Chondrocyte (in vitro differentiated cells): Measurements from ENCODE around the gene ANO9. TPM values are rescaled to one million over a fixed set of nuclear protein-coding genes. Genes with fewer than 3 reads are reported as not detected.

Source experiments
- DNase-seq: peaks from one replicate; pipeline ENCODE4 v3.0.0; 2021; ENCODE audit warnings: mixed read lengths, low spot score
- H3K27ac Mint-ChIP-seq: one replicate; pipeline ENCODE4 v1.8.0; 2021; ENCODE audit warnings: mild to moderate bottlenecking, moderate library complexity, mixed read lengths; ENCODE audit not compliant: unreplicated experiment
- H3K27me3 Mint-ChIP-seq: 2 replicates; pipeline ENCODE4 v1.8.0; 2021; ENCODE audit warnings: low read depth, mixed read lengths
- H3K36me3 Mint-ChIP-seq: 2 replicates; pipeline ENCODE4 v1.8.0; 2021; ENCODE audit warnings: low read depth, mixed read lengths
- H3K4me1 Mint-ChIP-seq: 2 replicates; pipeline ENCODE4 v1.8.0; 2021; ENCODE audit warnings: low read depth, mild to moderate bottlenecking, mixed read lengths
- H3K4me3 Mint-ChIP-seq: one replicate; pipeline ENCODE4 v1.8.0; 2021; ENCODE audit warnings: mild to moderate bottlenecking, moderate library complexity, mixed read lengths; ENCODE audit not compliant: unreplicated experiment
- H3K9me3 Mint-ChIP-seq: 2 replicates; pipeline ENCODE4 v1.8.0; 2021; ENCODE audit warnings: low read depth, mixed read lengths
- CTCF ChIP-seq: fragments of 200-600 bp; sonication (generic); IDR thresholded peaks from 2 replicates; pipeline ENCODE4 v1.5.0; 2021; ENCODE audit warnings: antibody characterized with exemption, mild to moderate bottlenecking, moderate library complexity
- total RNA-seq: library from RNA; stranded (reverse); gene quantifications from 3 replicates; pipeline ENCODE4 v1.2.1, GENCODE V29; 2021

Gene ANO9
- total RNA-seq, 1 donor from 2014 or later, result not detected

GRCh38 chr11:433111-433510 is 8.7 kb downstream of the ANO9 start:
- TF ChIP-seq CTCF, result no peak
- no peak for DNase-seq
- Mint-ChIP-seq H3K9me3 (no peaks in the 10 kb centered on the region), H3K4me1 (no peaks in the 10 kb centered on the region), H3K27me3 (peaks cover 8% of the 10 kb centered on the region), H3K27ac (no peak overlapping the region), H3K36me3 (no peaks in the 10 kb centered on the region), H3K4me3 (no peak overlapping the region)

- peaks cover 9% of the 10 kb centered on the region for H3K27me3 Mint-ChIP-seq
- H3K4me3 Mint-ChIP-seq, result no peak overlapping the region
- no peak for TF ChIP-seq CTCF
- no peaks in the 10 kb centered on the region for H3K36me3 Mint-ChIP-seq
- H3K4me1 Mint-ChIP-seq, result no peaks in the 10 kb centered on the region
- DNase-seq, result no peak
- H3K9me3 Mint-ChIP-seq, result no peaks in the 10 kb centered on the region
- no peak overlapping the region for H3K27ac Mint-ChIP-seq
Measured at GRCh38 chr11:432501-433100, 9.2 kb downstream of the ANO9 start.

- no peaks in the 10 kb centered on the region for H3K9me3 Mint-ChIP-seq
- no peak overlapping the region for H3K4me3 Mint-ChIP-seq
- no peaks in the 10 kb centered on the region for H3K36me3 Mint-ChIP-seq
- TF ChIP-seq CTCF, result no peak
- H3K4me1 Mint-ChIP-seq, result no peaks in the 10 kb centered on the region
- no peak for DNase-seq
- H3K27me3 Mint-ChIP-seq, result peaks cover 11% of the 10 kb centered on the region
- H3K27ac Mint-ChIP-seq, result no peak overlapping the region
Measured at GRCh38 chr11:431921-432320, 9.9 kb downstream of the ANO9 start.

- Mint-ChIP-seq H3K36me3 (peaks cover 2% of the 10 kb centered on the region), H3K4me3 (no peak overlapping the region), H3K9me3 (peaks cover 4% of the 10 kb centered on the region), H3K27me3 (peaks cover 15% of the 10 kb centered on the region), H3K27ac (no peak overlapping the region), H3K4me1 (no peaks in the 10 kb centered on the region)
- DNase-seq, result no peak
- TF ChIP-seq CTCF, result no peak
Measured at GRCh38 chr11:429931-430456, 11.8 kb downstream of the ANO9 start.

GRCh38 chr11:429391-429790 is 12.4 kb downstream of the ANO9 start:
- Mint-ChIP-seq H3K27me3 (peaks cover 20% of the 10 kb centered on the region), H3K4me3 (no peak overlapping the region), H3K36me3 (peaks cover 2% of the 10 kb centered on the region), H3K27ac (no peak overlapping the region), H3K9me3 (peaks cover 8% of the 10 kb centered on the region), H3K4me1 (no peaks in the 10 kb centered on the region)
- no peak for DNase-seq
- no peak for TF ChIP-seq CTCF
